Peyer's patch (tissue), 4 donors: Measurements from ENCODE around the gene SPIRE2.

Source experiments
- CTCF ChIP-seq, 6 experiments: fragments of 450-650 bp in 4 of 6; fragments of 200-600 bp in 2 of 6; sonication (generic) in 1 of 6; IDR thresholded peaks; one replicate each; pipeline ENCODE4 v1.5.1; 2017 to 2019; ENCODE audit warnings: antibody characterized with exemption in 6 of 6, mild to moderate bottlenecking in 3 of 6, moderate library complexity in 1 of 6
- POLR2A ChIP-seq, 2 donors: fragments of 450-650 bp; IDR thresholded peaks; one replicate each; pipeline ENCODE4 v1.5.1; 2017; ENCODE audit warnings: antibody characterized with exemption in 2 of 2, mild to moderate bottlenecking in 2 of 2, moderate library complexity in 2 of 2

GRCh38 chr16:89811321-89811720 lies 17.0 kb upstream of the SPIRE2 start:
- TF ChIP-seq CTCF (IDR thresholded peaks at IDR 0.05) (no peak), POLR2A (IDR thresholded peaks at IDR 0.05) (no peak)
